ENCODE results near the gene AGBL1. TPM values are rescaled to one million over a fixed set of nuclear protein-coding genes. Genes with fewer than 3 reads are reported as not detected.
A peak's percentile ranks its signal among the peaks of the same experiment; 100 is the strongest.

The AGBL1 gene
- total RNA-seq, 1 experiment from 2014 or later: under 0.01 TPM

- no peak for DNase-seq (ENCODE audit: low read depth)
Measured at GRCh38 chr15:86236356-86237110, 156.9 kb downstream of the AGBL1 start.

DNA sequence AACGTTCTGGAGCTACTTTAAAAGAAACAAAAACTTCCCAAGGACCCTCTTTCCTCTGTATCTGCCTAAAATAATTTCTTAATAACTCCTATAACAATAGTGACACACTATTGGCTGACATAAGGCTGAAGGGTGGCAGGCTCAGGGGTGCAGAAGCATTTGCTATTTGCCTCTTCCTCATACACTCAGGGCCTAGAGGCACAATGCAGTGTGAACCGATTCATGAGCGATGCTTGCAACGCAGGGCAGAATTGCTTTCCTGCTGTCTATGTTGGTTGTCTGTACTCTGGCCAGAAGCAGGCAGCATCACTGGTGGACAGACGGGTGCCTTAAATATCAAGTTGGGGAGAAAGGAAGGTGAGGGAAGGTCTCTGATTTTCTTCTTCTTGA is 157.4 kb downstream of the AGBL1 start:
- no peak for DNase-seq (ENCODE audit: low read depth)

- DNase-seq (ENCODE audit: low read depth): peak; percentile 36
Measured at GRCh38 chr15:86247249-86247955, 167.7 kb downstream of the AGBL1 start.

GRCh38 chr15:86255247-86255646 is 175.6 kb downstream of the AGBL1 start:
- DNase-seq (ENCODE audit: low read depth): no peak

DNA sequence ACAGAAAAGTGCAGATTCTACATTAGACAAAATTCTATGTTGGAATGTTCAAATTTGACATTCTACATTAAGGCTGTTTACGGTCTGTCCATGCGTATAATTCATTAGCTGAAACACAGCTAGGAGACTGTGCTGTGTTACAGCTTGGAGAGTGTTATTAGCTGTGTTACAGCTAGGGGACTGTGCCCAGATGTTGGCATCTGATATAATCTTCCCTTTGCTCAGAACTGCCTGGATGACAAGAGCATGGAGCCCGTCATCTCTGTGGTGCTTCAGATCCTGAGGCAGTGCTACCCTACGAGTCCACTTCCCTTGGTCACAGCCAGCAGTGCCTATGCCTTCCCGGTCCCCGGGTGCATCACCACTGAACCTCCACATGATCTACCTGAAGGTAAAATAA is 177.0 kb downstream of the AGBL1 start:
- DNase-seq (ENCODE audit: low read depth): no peak

- DNase-seq (ENCODE audit: low read depth): no peak
Measured at GRCh38 chr15:86259589-86259988, 179.9 kb downstream of the AGBL1 start.

DNA sequence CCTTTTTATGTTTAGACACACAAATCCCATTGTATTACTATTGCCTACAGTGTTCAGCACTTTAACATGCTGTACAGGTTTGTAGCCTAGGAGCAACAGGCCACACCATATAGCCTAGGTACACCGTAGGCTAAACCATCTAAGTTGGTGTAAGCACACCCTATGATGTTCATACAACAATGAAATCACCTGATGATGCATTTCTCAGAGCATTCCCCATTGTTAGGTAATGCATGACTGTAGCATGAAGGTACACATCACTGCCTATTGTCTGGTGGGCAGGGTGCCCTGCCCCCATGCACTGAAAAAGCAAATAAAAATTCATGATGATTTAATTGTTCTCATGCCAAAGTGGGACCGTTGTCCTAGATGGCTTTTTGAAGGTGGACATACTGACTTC is 183.6 kb downstream of the AGBL1 start:
- DNase-seq (ENCODE audit: low read depth): no peak

- no peak for DNase-seq (ENCODE audit: low read depth)
Measured at GRCh38 chr15:86266896-86267484, 187.3 kb downstream of the AGBL1 start.

DNA sequence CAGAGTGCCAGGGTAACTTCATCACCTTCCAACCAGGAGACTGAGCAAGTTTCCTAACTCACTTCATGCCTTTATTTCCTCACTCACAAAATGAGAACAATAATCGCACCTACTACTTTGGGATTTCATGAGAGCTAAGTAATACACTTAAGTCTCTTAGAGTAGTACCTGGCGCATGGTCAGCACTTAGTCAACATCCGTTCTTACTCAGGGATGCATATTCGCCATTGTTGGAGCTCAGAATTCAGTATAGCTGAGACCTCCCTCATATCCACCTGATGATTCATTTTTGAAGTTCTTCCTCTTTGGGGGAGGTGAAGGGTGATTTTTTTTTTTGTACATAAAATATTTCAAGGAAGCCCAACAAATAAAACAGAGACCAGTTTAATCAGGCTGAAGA is 188.2 kb downstream of the AGBL1 start:
- DNase-seq (ENCODE audit: low read depth): no peak

DNA sequence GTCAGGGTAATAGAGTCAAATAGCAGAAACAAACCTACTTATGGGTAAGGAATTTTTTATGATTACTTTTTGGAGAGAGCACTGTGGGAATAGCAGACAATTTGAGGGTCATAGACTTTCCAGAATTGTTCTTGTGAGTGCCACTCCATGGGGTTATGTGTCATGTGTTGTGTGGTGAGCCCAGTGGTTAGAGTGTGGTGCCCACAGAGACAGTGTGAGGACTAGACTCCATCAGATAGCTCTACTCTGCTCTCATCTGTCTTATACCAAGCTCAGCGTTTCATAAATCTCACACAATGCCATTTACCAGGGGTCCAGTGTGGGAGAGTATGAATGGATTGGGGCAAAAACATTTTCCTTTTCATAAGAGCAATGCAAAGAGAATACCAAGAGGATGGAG is 188.9 kb downstream of the AGBL1 start:
- DNase-seq (ENCODE audit: low read depth): no peak

DNA sequence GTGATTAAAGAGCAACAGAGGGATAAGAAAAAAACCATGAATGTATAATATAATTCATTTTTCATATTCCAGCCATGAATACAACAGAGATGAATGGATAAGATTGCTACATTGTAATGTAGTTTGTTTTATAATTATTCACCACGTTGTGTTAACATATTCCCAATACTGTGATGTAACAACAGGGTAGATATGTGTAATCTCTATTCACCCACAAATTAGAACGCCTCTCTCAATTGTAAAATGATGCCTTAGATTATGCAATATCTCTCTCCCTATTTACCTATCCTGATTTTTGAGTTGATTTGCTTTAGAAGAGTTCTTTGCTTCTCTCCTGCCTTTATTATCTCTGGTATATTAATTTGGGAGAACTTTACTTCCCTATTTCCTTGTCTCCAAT is 193.6 kb downstream of the AGBL1 start:
- DNase-seq (ENCODE audit: low read depth): no peak

DNA sequence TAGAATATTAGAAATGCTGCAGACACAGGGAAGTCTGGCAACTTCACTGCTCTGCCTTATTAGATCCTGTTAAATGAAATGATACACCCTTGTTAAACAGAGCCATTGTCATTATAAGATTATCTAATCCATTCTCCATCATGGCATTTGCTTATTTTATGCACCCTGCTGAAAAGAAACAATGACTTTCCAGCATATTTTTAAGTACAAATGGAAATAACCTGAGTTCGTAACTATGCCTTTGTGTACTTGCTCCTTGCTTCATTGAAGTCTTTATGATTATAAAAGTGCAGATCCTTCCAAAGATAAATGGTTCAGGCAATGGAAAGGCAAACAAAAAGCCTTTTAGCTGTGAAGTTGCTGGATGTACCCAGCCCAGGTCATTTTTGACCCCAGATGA is 195.7 kb downstream of the AGBL1 start:
- DNase-seq (ENCODE audit: low read depth): no peak

GRCh38 chr15:86278586-86278985 is 198.9 kb downstream of the AGBL1 start:
- no peak for DNase-seq (ENCODE audit: low read depth)

DNA sequence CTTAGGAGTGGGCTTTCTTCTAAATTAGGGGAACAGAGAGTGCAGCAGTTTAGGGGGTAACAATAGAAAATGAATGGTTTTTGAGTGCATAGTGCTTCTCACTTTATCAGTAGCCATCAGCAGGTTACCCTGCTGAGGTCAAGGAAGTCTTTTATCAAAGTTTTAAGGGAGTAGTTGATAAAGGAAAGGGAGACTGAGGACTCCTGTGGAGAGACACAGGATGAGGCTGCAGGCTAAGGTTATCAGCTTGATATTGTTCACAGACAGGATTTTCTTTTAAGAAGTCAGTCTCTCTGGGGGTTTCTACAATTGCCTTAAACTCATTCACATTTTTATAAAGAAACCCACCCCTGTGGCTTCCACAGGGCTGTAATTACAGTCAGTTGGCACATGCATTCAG is 205.0 kb downstream of the AGBL1 start:
- no peak for DNase-seq (ENCODE audit: low read depth)

DNA sequence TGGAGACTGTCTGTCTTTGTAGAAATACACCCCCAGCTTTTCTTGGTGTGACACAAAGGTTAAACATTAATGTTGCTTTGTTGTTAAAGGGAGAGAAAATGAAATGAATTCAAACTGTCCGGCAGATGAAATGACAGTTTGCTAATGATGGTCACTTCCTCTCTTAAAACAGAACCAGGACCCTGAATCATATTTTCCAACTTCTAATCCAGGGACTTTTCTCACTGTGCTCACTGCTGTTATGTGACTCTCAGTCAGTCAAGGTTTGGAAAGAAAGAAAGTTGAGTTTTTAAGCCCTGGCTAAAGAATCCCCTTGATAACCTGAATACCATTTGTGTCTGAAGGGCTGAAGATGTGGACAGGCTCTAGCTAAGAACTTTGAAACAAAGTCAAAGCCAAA is 215.8 kb downstream of the AGBL1 start:
- no peak for DNase-seq (ENCODE audit: low read depth)

GRCh38 chr15:86296769-86297168 is 217.1 kb downstream of the AGBL1 start:
- no peak for DNase-seq (ENCODE audit: low read depth)

DNA sequence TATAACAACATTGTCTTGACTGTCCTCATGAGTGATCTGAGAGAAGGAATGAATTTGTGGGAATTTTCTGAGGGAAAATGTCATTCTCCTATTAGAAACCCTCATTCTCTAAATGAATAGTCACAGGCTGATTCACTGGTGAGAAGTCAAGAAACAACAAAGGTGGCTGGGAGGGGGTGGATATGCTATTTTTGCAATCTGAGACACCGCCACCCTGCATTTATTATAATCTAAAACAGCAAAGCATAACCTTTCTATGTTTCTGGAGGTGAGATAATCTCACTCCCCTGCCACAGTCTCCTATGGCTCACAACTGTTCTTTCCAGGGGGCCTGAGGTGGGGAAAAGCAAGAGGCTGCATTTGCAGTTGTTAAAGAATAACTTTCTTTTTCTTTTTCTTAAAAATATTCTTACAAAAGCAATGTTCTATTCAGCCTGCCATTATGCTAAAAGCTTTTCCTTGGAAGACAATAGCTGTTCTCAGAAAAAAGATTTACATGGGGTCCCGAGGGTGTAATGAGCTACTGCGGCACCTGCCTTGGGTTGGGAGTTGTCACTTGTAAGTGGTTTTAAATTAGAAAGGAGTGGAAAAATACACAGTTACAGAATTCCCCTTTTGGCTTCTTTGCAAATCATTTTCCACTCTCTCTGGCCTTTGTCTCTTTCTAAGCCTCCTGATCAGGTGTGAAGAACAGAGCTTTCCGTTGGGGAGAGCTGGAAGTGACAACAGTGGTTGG is 220.9 kb downstream of the AGBL1 start:
- peak; percentile 31 for DNase-seq (ENCODE audit: low read depth)

DNA sequence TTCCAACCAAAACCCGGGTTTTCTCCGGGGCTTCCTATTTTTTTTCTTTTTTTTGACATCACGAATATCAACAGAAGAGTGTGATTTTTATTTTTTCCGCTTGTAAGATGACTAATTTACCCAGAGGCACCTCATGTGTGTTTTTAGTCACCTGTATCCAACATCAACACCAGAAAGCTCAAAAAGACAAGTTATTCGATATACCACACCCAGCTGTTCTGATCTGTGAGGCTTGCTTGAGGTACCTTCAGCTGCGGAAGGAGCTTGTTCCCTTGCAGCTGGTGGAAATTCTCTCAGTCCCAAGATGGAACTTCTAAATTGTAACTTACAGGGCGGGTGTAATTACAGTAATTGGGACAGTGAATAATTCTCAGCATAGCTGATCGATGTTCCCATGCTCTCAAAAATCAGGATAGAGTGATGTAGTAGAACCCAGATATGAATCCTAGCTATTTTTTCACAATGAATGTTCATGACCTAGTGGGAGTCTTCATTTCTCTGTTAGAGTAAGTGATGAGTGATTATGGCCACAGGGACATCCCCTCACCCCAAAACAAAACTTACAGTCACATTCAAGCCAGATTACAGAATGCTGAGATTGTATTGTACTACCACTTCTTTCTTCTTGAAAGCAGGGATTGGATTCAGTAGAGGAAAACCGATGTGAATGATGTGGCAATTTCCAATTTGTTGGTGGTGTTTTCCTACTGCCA is 232.1 kb downstream of the AGBL1 start:
- DNase-seq (ENCODE audit: low read depth): no peak

DNA sequence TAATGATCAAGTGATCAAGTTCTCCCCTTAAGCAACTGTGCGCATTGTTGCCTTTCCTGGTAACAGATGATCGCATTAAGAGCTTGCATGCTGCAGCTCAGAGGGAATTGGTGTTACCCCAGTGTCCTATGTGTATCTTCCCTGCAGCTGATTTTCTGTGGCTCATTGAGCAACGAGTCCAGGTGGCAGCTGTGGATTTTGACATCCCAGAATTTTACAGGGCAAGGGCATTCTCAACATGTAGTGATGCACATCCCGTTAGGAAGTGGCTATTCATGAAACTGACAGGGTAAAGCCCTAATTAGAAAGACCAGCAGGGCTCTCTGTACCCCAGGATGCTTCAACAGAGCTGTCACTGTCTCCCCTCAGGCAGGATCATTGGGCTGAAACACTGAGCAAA is 232.8 kb downstream of the AGBL1 start:
- DNase-seq (ENCODE audit: low read depth): no peak

- no peak for DNase-seq (ENCODE audit: low read depth)
Measured at GRCh38 chr15:86316216-86316615, 236.5 kb downstream of the AGBL1 start.

GRCh38 chr15:86316726-86317383 is 237.2 kb downstream of the AGBL1 start:
- peak; percentile 20 for DNase-seq (ENCODE audit: low read depth)

Measured in LHCN-M2 (cell line).